NCI-H1105 (cell line): ENCODE results near the gene TMEM143.
A peak's percentile ranks its signal among the peaks of the same experiment; 100 is the strongest.
"Not testable (repeated sequence)": the region's sequence is repeated elsewhere in the genome, so short reads cannot be mapped to it uniquely, and the experiment has no call there.

Experiments
- DNase-seq: peaks from one replicate; lab custom pipeline; 2025; lab: John Stamatoyannopoulos, UW

TMEM143 gene

GRCh38 chr19:48292798-48293197 lies 70.9 kb downstream of the TMEM143 start:
- no peak for DNase-seq

- DNase-seq = not testable (repeated sequence)
Observed at GRCh38 chr19:48291489-48291815, 72.3 kb downstream of the TMEM143 start.

- peak; percentile 38 for DNase-seq
Observed at GRCh38 chr19:48290771-48291488, 72.8 kb downstream of the TMEM143 start.

GRCh38 chr19:48290401-48290770 lies 73.4 kb downstream of the TMEM143 start:
- no peak for DNase-seq

- DNase-seq = no peak
Observed at GRCh38 chr19:48287748-48288147, 76.0 kb downstream of the TMEM143 start.

GRCh38 chr19:48284896-48285295 lies 78.8 kb downstream of the TMEM143 start:
- DNase-seq = no peak

- no peak for DNase-seq
Observed at GRCh38 chr19:48283908-48284307, 79.8 kb downstream of the TMEM143 start.
